CD4-positive, CD25-positive, alpha-beta regulatory T cell (primary cell): Measurements from ENCODE around the gene CCDC83. TPM values are rescaled to one million over a fixed set of nuclear protein-coding genes. Genes with fewer than 3 reads are reported as not detected.
A peak's percentile ranks its signal among the peaks of the same experiment; 100 is the strongest.

Source experiments
- ATAC-seq, 2 donors: fragments of 150-1000 bp; cut with Tn5 transposase; one replicate each; pipeline ENCODE4 v1.10.0; 2021; ENCODE audit warnings: low read depth in 2 of 2, moderate number of reproducible peaks in 2 of 2, moderate library complexity in 1 of 2
- DNase-seq, 3 donors: peaks; one replicate each; pipeline versions ENCODE4 v3.0.0 to v3.0.0-alpha.2; 2012 to 2022; ENCODE audit warnings: mixed read lengths in 1 of 3
- H3K27ac ChIP-seq: one replicate; pipeline ENCODE4 v1.7.0; 2013; ENCODE audit warnings: mild to moderate bottlenecking, low read length; ENCODE audit not compliant: insufficient read depth, poor library complexity, severe bottlenecking
- H3K27me3 ChIP-seq: one replicate; pipeline ENCODE4 v1.7.0; 2013; ENCODE audit warnings: low read length; ENCODE audit not compliant: control insufficient read depth, insufficient read depth
- H3K36me3 ChIP-seq: one replicate; pipeline ENCODE4 v1.7.0; 2013; ENCODE audit warnings: mild to moderate bottlenecking, low read length, moderate library complexity; ENCODE audit not compliant: control insufficient read depth, insufficient read depth
- H3K4me1 ChIP-seq: 2 replicates; pipeline ENCODE4 v1.7.0; 2013; ENCODE audit warnings: mild to moderate bottlenecking, low read length; ENCODE audit not compliant: insufficient read depth, control insufficient read depth, poor library complexity, severe bottlenecking
- H3K4me3 ChIP-seq: one replicate; pipeline ENCODE4 v1.7.0; 2013; ENCODE audit warnings: low read depth, mild to moderate bottlenecking, low read length, moderate library complexity
- H3K9me3 ChIP-seq, 2 experiments: 1 replicate in 1 of 2; 2 replicates in 1 of 2; pipeline ENCODE4 v1.7.0; 2013; ENCODE audit warnings: low read length in 2 of 2, mild to moderate bottlenecking in 1 of 2, moderate library complexity in 1 of 2; ENCODE audit not compliant: control insufficient read depth in 2 of 2
- H3K27ac Mint-ChIP-seq, 3 donors: one replicate each; pipeline ENCODE4 v1.8.0; 2020 to 2022; ENCODE audit warnings: mild to moderate bottlenecking in 3 of 3, mixed read lengths in 3 of 3, moderate library complexity in 2 of 3
- H3K27me3 Mint-ChIP-seq: one replicate; pipeline ENCODE4 v1.8.0; 2022; ENCODE audit warnings: mild to moderate bottlenecking, mixed read lengths
- H3K36me3 Mint-ChIP-seq: one replicate; pipeline ENCODE4 v1.8.0; 2020; ENCODE audit warnings: mixed read lengths
- H3K4me1 Mint-ChIP-seq, 4 donors: one replicate each; pipeline ENCODE4 v1.8.0; 2020 to 2022; ENCODE audit warnings: mixed read lengths in 4 of 4, mild to moderate bottlenecking in 1 of 4
- H3K4me3 Mint-ChIP-seq, 4 donors: one replicate each; pipeline ENCODE4 v1.8.0; 2020 to 2022; ENCODE audit warnings: mild to moderate bottlenecking in 4 of 4, mixed read lengths in 4 of 4, moderate library complexity in 3 of 4
- H3K9me3 Mint-ChIP-seq, 7 donors: one replicate each; pipeline ENCODE4 v1.8.0; 2020 to 2022; ENCODE audit warnings: mixed read lengths in 7 of 7, mild to moderate bottlenecking in 3 of 7, moderate library complexity in 2 of 7
- polyA plus RNA-seq, 4 donors: library from polyadenylated mRNA; unstranded; fragments of 300-500 nt; fragmentation: Illumina TruSeq; gene quantifications; one replicate each; pipeline ENCODE4 v1.2.3, GENCODE V29; 2021
- total RNA-seq: library from RNA; stranded (reverse); gene quantifications from one replicate; pipeline ENCODE4 v1.2.3, GENCODE V29; 2022

CCDC83 gene
- total and polyA plus RNA-seq, 5 donors from 2014 or later: not detected

- no peaks in the 10 kb centered on the region for H3K36me3 Mint-ChIP-seq
- peak overlapping the region; percentile 88 to 94 (median 92) for H3K27ac Mint-ChIP-seq
- no peaks in the 10 kb centered on the region for H3K27me3 ChIP-seq
- H3K9me3 ChIP-seq: no peaks in the 10 kb centered on the region
- H3K4me3 ChIP-seq: peak overlapping the region; percentile 58
- H3K4me1 Mint-ChIP-seq: peaks cover 13 to 62% (median 44%) of the 10 kb centered on the region in 4 donors
- H3K27ac ChIP-seq: peak overlapping the region; percentile 56
- peaks cover 36% of the 10 kb centered on the region for H3K4me1 ChIP-seq
- peak; percentile 47 to 87 (median 83) for DNase-seq
- H3K9me3 Mint-ChIP-seq: no peaks in the 10 kb centered on the region
- H3K36me3 ChIP-seq: no peaks in the 10 kb centered on the region
- H3K27me3 Mint-ChIP-seq: no peaks in the 10 kb centered on the region
- peak overlapping the region; percentile 8 to 81 (median 58) for H3K4me3 Mint-ChIP-seq
- peak; percentile 84 to 85 for ATAC-seq
Measured at GRCh38 chr11:85823816-85824215, 31.4 kb upstream of the CCDC83 start.

DNA sequence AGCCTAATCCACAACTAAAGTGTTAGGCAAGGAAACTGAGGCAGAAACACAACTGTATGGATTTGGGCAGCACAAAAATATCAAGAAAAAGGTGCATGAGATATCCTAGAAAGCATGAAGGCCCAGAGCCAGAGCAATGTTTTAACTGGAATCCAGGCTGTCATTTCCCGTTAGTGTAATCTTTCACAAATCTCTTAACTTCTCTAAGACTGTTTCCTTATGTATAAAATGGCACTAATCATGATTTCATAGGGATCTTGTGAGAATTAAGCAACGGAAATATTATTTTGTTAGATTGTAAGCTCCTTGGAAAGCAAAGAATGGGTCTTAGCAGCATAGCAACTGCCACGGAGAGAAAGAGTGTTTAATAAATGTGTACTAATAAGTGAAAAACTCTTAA lies 29.6 kb upstream of the CCDC83 start:
- no peaks in the 10 kb centered on the region for H3K9me3 ChIP-seq
- ATAC-seq (no peak), DNase-seq (no peak)
- Mint-ChIP-seq H3K36me3 (no peaks in the 10 kb centered on the region), H3K27ac (peak overlapping the region in 2 of 3 donors; percentile 39 to 55), H3K27me3 (no peaks in the 10 kb centered on the region), H3K4me3 (peak overlapping the region in 1 of 4 donors; percentile 9), H3K4me1 (peaks cover 13 to 62% (median 44%) of the 10 kb centered on the region in 4 donors), H3K9me3 (no peaks in the 10 kb centered on the region)
- peaks cover 36% of the 10 kb centered on the region for H3K4me1 ChIP-seq
- no peaks in the 10 kb centered on the region for H3K36me3 ChIP-seq
- H3K27me3 ChIP-seq: no peaks in the 10 kb centered on the region
- H3K27ac ChIP-seq: no peak overlapping the region
- no peak overlapping the region for H3K4me3 ChIP-seq

DNA sequence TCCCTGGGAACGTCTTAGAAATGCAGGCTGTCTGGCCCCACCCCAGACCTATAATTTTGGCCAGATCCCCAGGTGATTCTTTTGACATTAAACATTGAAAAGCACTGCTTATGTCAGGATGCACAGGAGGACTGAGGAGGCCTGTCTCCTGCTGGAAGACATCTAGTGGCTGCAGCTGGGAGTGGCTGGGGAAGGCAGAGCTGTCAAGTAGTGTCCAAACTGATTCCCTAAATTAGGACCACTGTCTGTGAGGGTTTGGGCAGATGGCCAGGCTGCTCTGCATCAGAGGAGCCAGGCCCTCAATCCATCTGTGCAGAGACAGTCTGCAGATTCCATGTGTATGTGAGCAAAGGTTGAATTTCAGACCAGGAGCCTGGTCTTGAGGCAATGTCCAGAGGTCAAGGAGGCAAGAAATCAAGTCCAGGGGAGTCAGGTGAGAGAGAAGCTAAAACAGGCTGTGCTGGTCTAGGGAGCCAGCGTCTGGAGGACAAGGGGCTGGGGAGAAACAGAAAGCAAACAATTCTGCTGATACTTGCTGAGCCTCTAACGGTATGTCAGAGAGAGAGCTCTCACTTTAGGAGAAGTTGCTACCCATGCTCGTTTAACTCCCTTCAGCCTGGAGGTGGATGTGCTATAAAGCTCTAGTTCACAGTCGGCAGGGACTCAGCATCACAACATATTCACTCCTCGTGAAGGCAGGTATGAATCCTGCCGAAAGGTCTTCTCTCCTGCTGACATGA lies 28.9 kb upstream of the CCDC83 start:
- H3K4me3 ChIP-seq: no peak overlapping the region
- peaks cover 36% of the 10 kb centered on the region for H3K4me1 ChIP-seq

GRCh38 chr11:85827748-85828639 lies 27.2 kb upstream of the CCDC83 start:
- Mint-ChIP-seq H3K36me3 (no peaks in the 10 kb centered on the region), H3K27ac (peak overlapping the region; percentile 68 to 90 (median 72)), H3K27me3 (no peaks in the 10 kb centered on the region), H3K4me1 (peaks cover 13 to 48% (median 33%) of the 10 kb centered on the region in 4 donors), H3K4me3 (peak overlapping the region in 3 of 4 donors; percentile 39 to 86 (median 47)), H3K9me3 (no peaks in the 10 kb centered on the region)
- Histone ChIP-seq H3K36me3 (no peaks in the 10 kb centered on the region), H3K4me3 (no peak overlapping the region), H3K27me3 (no peaks in the 10 kb centered on the region), H3K9me3 (no peaks in the 10 kb centered on the region), H3K27ac (peak overlapping the region; percentile 55), H3K4me1 (peaks cover 35% of the 10 kb centered on the region)
- peak; percentile 11 to 26 for ATAC-seq
- peak in 2 of 3 donors; percentile 59 to 64 for DNase-seq

More for the DNA sequence above, 28.9 kb upstream of the CCDC83 start:
- Mint-ChIP-seq H3K27me3 (no peaks in the 10 kb centered on the region), H3K9me3 (no peaks in the 10 kb centered on the region), H3K4me1 (peaks cover 13 to 59% (median 43%) of the 10 kb centered on the region in 4 donors), H3K4me3 (peak overlapping the region in 1 of 4 donors; percentile 9), H3K36me3 (no peaks in the 10 kb centered on the region), H3K27ac (peak overlapping the region in 2 of 3 donors; percentile 55 to 72)
- peak in 1 of 3 donors; percentile 27 for DNase-seq
- no peak for ATAC-seq
- Histone ChIP-seq H3K9me3 (no peaks in the 10 kb centered on the region), H3K27me3 (no peaks in the 10 kb centered on the region), H3K27ac (no peak overlapping the region), H3K36me3 (no peaks in the 10 kb centered on the region)

DNA sequence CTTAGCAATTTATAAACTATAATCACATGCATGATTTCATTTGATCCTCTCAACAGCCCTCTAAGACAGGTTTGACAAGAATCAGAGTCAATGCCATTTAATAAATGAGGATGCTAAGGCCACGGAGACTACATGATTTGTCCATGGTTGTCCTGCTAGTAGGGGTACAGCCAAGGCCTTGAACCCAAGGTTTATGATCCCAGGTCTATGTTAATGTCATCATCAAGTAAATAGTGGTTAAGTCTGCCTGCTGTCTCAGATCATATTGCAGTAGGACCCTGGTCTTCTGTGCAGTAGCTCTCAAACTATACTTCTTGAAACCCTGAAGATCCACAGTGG lies 26.6 kb upstream of the CCDC83 start:
- DNase-seq: no peak
- no peaks in the 10 kb centered on the region for H3K9me3 Mint-ChIP-seq
- H3K27ac ChIP-seq: no peak overlapping the region
- no peak for ATAC-seq
- peaks cover 11 to 41% (median 29%) of the 10 kb centered on the region in 4 donors for H3K4me1 Mint-ChIP-seq
- peak overlapping the region in 1 of 3 donors; percentile 37 for H3K27ac Mint-ChIP-seq
- no peaks in the 10 kb centered on the region for H3K27me3 ChIP-seq
- peaks cover 29% of the 10 kb centered on the region for H3K4me1 ChIP-seq
- H3K36me3 Mint-ChIP-seq: no peaks in the 10 kb centered on the region
- no peaks in the 10 kb centered on the region for H3K9me3 ChIP-seq
- H3K36me3 ChIP-seq: no peaks in the 10 kb centered on the region
- H3K4me3 ChIP-seq: no peak overlapping the region
- no peak overlapping the region for H3K4me3 Mint-ChIP-seq
- H3K27me3 Mint-ChIP-seq: no peaks in the 10 kb centered on the region

- Histone ChIP-seq H3K36me3 (no peaks in the 10 kb centered on the region), H3K27me3 (no peaks in the 10 kb centered on the region), H3K9me3 (no peaks in the 10 kb centered on the region), H3K4me3 (no peak overlapping the region), H3K27ac (no peak overlapping the region), H3K4me1 (peaks cover 23% of the 10 kb centered on the region)
- Mint-ChIP-seq H3K27me3 (no peaks in the 10 kb centered on the region), H3K4me3 (no peak overlapping the region), H3K36me3 (no peaks in the 10 kb centered on the region), H3K9me3 (no peaks in the 10 kb centered on the region), H3K4me1 (peaks cover 5 to 36% (median 23%) of the 10 kb centered on the region in 4 donors), H3K27ac (no peak overlapping the region)
- ATAC-seq: no peak
- DNase-seq: no peak
Measured at GRCh38 chr11:85829172-85829571, 26.0 kb upstream of the CCDC83 start.

DNA sequence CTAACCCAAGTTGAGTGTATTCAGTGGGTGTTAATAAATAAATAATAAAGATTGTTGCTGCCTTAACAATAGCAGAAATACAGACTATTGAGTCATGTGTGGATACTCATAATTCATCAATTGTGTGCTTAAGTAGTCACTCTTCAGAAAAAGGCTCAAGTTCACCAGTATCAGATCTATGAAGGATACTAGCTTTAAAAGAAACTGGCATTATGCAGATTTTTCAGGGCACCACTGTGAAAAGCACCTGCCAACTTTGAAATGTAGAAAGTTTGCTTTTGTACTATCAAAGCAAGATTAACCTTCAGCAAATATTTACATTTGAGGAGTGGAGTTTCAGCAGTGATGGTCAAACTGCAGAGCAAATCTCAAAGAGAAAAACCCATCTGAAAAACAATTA lies 24.1 kb upstream of the CCDC83 start:
- Histone ChIP-seq H3K4me3 (no peak overlapping the region), H3K9me3 (peaks cover 6 to 7% of the 10 kb centered on the region in 2 experiments), H3K27ac (no peak overlapping the region), H3K4me1 (peaks cover 15% of the 10 kb centered on the region), H3K27me3 (peaks cover 3% of the 10 kb centered on the region), H3K36me3 (no peaks in the 10 kb centered on the region)
- H3K9me3 Mint-ChIP-seq: peaks cover 0 to 8% (median under 1%) of the 10 kb centered on the region in 7 donors
- H3K27ac Mint-ChIP-seq: no peak overlapping the region
- no peak for DNase-seq
- H3K4me3 Mint-ChIP-seq: no peak overlapping the region
- peaks cover 4 to 23% (median 14%) of the 10 kb centered on the region in 4 donors for H3K4me1 Mint-ChIP-seq
- H3K27me3 Mint-ChIP-seq: peaks cover 8% of the 10 kb centered on the region
- no peaks in the 10 kb centered on the region for H3K36me3 Mint-ChIP-seq
- ATAC-seq: no peak
